ENCODE measurements around the gene NTHL1.

The NTHL1 gene

GRCh38 chr16:2058872-2059271 lies 11.2 kb upstream of the NTHL1 start:
- H3K4me3 ChIP-seq (replicated peaks; ENCODE audit: low read depth, low read length) = no peak overlapping the region
- TF ChIP-seq CTCF (IDR thresholded peaks at IDR 0.05; ENCODE audit: low read depth, low read length, missing control alignments) = no peak
- DNase-seq (ENCODE audit: extremely low read depth, low read depth) = no peak

GRCh38 chr16:2058420-2058819 lies 10.8 kb upstream of the NTHL1 start:
- no peak for TF ChIP-seq CTCF (IDR thresholded peaks at IDR 0.05; ENCODE audit: low read depth, low read length, missing control alignments)
- no peak for DNase-seq (ENCODE audit: extremely low read depth, low read depth)
- H3K4me3 ChIP-seq (replicated peaks; ENCODE audit: low read depth, low read length) = no peak overlapping the region

GRCh38 chr16:2057438-2057837 lies 9.8 kb upstream of the NTHL1 start:
- DNase-seq (ENCODE audit: extremely low read depth, low read depth) = no peak
- no peak overlapping the region for H3K4me3 ChIP-seq (replicated peaks; ENCODE audit: low read depth, low read length)
- TF ChIP-seq CTCF (IDR thresholded peaks at IDR 0.05; ENCODE audit: low read depth, low read length, missing control alignments) = no peak

GRCh38 chr16:2056681-2057407 lies 9.2 kb upstream of the NTHL1 start:
- DNase-seq (ENCODE audit: extremely low read depth, low read depth) = no peak
- TF ChIP-seq CTCF (IDR thresholded peaks at IDR 0.05; ENCODE audit: low read depth, low read length, missing control alignments) = peak; percentile 15
- no peak overlapping the region for H3K4me3 ChIP-seq (replicated peaks; ENCODE audit: low read depth, low read length)

GRCh38 chr16:2056077-2056476 lies 8.4 kb upstream of the NTHL1 start:
- no peak overlapping the region for H3K4me3 ChIP-seq (replicated peaks; ENCODE audit: low read depth, low read length)
- DNase-seq (ENCODE audit: extremely low read depth, low read depth) = no peak
- TF ChIP-seq CTCF (IDR thresholded peaks at IDR 0.05; ENCODE audit: low read depth, low read length, missing control alignments) = peak; percentile 25

GRCh38 chr16:2054543-2055245 lies 7.1 kb upstream of the NTHL1 start:
- no peak overlapping the region for H3K4me3 ChIP-seq (replicated peaks; ENCODE audit: low read depth, low read length)
- no peak for DNase-seq (ENCODE audit: extremely low read depth, low read depth)
- no peak for TF ChIP-seq CTCF (IDR thresholded peaks at IDR 0.05; ENCODE audit: low read depth, low read length, missing control alignments)

Measured in HFF-Myc (cell line).